Mucosa of descending colon (tissue), 3 donors: Measurements from ENCODE around the gene WDR86. TPM values are rescaled to one million over a fixed set of nuclear protein-coding genes. Genes with fewer than 3 reads are reported as not detected.
A peak's percentile ranks its signal among the peaks of the same experiment; 100 is the strongest.

Experiments
- ATAC-seq: fragments of 200-7000 bp; cut with Tn5 transposase; one replicate; pipeline ENCODE4 v1.9.1; 2020; ENCODE audit warnings: mild to moderate bottlenecking, moderate library complexity
- DNase-seq, 3 donors: peaks; one replicate each; pipeline ENCODE4 v3.0.0-alpha.2; 2020
- H3K36me3 ChIP-seq: fragments of 200-600 bp; one replicate; pipeline ENCODE4 v1.8.0; 2021; ENCODE audit warnings: low read depth, mild to moderate bottlenecking
- H3K4me1 ChIP-seq: fragments of 200-600 bp; one replicate; pipeline ENCODE4 v1.8.0; 2021; ENCODE audit warnings: low read depth, mild to moderate bottlenecking
- H3K4me3 ChIP-seq: fragments of 200-600 bp; one replicate; pipeline ENCODE4 v1.8.0; 2021; ENCODE audit warnings: mild to moderate bottlenecking
- H3K9me3 ChIP-seq: fragments of 200-600 bp; one replicate; pipeline ENCODE4 v1.8.0; 2021; ENCODE audit warnings: mild to moderate bottlenecking
- intact Hi-C, 2 donors: fragments of 100-400 bp; cut with DNase I in 1 of 2; cut with micrococcal nuclease in 1 of 2; formaldehyde crosslinking; loops; one replicate each; pipeline versions ENCODE4 v1.11.0 to v1.11.1; 2022; cut with DNase I, micrococcal nuclease
- total RNA-seq, 3 donors: library from RNA; stranded (reverse); fragmentation: NEBNext Ultra II Directional in 2 of 3; extraction: Animal tissue kit (Norgen Biotek cat#: 25700) in 2 of 3; gene quantifications; one replicate each; pipeline versions ENCODE4 v1.2.1 to v1.2.4, GENCODE V29; 2021 to 2023
- TF ChIP-seq, protein P1 (sequence below): fragments of 200-600 bp; IDR thresholded peaks from one replicate; pipeline ENCODE4 v1.8.0; 2022; ENCODE audit warnings: antibody characterized with exemption, mild to moderate bottlenecking
- donor health status: DM: no; HTN: no; CAD: no; lungs with moderate emphysema.
- donor health status: DM: no; HTN: no; CAD: no.
- donor health status: DM: no; HTN: yes; CAD: no.

Gene WDR86
- total RNA-seq, 3 donors from 2014 or later = 0.38 to 16.6 (median 1.2) TPM

DNA sequence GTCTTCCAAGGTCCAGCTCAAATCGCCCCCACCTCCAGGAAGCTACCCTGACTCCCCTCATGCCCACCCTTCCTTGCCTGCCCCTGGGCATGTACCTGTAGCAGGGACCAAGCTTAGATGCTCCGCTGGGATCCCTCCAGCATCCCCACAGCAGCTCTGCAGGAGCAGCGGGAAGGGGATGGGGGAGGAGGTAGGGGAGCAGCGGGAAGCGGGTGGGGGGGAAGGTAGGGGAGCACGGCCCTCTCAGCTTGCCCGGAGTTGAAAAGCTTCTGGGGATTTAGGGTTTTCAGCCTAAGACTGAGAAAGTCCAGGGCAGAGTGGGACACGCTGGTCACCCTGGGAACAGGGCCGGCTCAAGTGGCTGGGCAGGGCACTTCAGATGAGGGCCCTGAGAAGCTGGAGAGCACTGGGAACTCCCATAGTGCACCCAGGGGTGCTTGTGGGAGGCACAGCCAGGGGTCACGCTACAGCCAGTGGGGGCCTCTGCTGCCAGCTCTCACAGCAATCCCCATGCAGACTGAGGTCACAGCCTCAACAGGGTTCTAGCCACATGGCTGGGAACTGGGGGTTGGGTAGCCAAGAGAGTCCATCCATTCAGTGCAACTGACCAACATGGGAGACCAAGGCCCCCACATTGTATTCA, 13.4 kb downstream of the WDR86 start:
- ATAC-seq = no peak
- Histone ChIP-seq H3K4me3 (no peak overlapping the region), H3K36me3 (no peaks in the 10 kb centered on the region), H3K4me1 (no peaks in the 10 kb centered on the region), H3K9me3 (no peaks in the 10 kb centered on the region)
- intact Hi-C loops = no loop called here
- peak in 1 of 3 donors; percentile 42 for DNase-seq
- TF ChIP-seq, protein P1, sequence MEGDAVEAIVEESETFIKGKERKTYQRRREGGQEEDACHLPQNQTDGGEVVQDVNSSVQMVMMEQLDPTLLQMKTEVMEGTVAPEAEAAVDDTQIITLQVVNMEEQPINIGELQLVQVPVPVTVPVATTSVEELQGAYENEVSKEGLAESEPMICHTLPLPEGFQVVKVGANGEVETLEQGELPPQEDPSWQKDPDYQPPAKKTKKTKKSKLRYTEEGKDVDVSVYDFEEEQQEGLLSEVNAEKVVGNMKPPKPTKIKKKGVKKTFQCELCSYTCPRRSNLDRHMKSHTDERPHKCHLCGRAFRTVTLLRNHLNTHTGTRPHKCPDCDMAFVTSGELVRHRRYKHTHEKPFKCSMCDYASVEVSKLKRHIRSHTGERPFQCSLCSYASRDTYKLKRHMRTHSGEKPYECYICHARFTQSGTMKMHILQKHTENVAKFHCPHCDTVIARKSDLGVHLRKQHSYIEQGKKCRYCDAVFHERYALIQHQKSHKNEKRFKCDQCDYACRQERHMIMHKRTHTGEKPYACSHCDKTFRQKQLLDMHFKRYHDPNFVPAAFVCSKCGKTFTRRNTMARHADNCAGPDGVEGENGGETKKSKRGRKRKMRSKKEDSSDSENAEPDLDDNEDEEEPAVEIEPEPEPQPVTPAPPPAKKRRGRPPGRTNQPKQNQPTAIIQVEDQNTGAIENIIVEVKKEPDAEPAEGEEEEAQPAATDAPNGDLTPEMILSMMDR = no peak

DNA sequence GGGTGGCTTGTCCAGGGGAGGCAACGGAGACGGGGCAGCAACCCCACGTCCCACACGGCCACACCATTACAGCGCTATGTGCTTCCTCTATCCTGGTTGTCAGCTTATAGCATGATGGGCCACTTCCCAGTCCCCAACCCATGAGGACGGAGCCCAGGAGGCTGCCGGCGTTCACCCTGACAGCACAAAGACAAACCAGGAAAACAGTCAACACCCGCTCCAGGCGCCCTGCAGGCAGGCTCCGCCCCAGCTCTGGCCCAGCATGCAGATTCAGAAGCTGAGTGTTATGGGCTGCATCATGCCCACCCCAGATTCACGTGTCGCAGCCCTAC, 14.8 kb downstream of the WDR86 start:
- intact Hi-C loops = no loop called here
- DNase-seq (peak in 1 of 3 donors; percentile 13), ATAC-seq (no peak)
- Histone ChIP-seq H3K9me3 (no peaks in the 10 kb centered on the region), H3K4me3 (no peak overlapping the region), H3K36me3 (no peaks in the 10 kb centered on the region), H3K4me1 (no peaks in the 10 kb centered on the region)
- TF ChIP-seq, protein P1 = no peak

DNA sequence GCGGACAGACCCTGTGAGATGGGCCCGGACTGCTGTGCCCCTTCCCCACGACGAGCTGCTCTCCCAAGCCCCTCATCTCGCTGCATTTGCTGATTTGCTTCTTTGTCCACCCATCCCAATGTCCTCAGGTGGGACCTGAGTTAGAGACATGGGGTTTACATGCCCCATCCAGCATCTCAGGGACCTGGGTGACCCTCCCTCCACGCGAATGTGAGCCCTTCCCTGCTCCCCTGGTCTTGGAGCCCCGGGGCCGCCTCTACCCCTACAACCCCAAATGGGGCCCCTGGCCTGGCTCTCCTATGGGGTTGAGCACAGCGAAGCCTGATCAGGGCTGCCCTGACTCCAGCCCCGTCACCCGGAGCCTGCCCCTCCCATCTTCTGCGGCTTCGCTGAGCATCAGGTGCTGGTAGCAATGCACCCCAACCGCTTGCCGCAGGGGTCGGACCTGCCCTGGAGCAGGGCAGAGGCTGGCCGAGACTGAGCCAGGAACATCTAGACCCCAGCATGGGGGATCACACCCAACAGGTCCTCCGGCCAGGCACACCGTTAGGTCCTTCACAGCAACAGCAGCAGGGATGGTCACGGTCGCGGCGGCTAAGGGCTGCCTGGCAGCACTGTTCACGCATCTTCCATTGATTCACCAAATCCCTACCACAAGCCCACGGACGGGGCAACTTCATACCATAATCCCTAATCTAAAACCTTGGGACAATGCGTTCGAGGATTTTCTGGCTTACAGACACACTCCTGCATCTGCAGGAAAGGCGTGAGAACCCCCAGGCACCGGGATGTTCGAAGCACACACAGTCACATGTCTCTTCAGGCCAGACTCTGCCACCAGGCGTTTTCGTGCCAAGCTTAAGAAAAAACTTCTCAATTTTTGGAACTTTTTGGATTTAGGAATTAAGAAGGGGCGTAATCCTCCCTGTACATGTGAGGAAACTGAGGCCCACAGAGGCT, 15.5 kb downstream of the WDR86 start:
- H3K4me1 ChIP-seq = no peaks in the 10 kb centered on the region
- no peak for ATAC-seq
- no peak overlapping the region for H3K4me3 ChIP-seq
- H3K9me3 ChIP-seq = no peaks in the 10 kb centered on the region
- DNase-seq = peak in 2 of 3 donors; percentile 5 to 41
- no peaks in the 10 kb centered on the region for H3K36me3 ChIP-seq
- TF ChIP-seq, protein P1 = no peak
- intact Hi-C loops = no loop called here

DNA sequence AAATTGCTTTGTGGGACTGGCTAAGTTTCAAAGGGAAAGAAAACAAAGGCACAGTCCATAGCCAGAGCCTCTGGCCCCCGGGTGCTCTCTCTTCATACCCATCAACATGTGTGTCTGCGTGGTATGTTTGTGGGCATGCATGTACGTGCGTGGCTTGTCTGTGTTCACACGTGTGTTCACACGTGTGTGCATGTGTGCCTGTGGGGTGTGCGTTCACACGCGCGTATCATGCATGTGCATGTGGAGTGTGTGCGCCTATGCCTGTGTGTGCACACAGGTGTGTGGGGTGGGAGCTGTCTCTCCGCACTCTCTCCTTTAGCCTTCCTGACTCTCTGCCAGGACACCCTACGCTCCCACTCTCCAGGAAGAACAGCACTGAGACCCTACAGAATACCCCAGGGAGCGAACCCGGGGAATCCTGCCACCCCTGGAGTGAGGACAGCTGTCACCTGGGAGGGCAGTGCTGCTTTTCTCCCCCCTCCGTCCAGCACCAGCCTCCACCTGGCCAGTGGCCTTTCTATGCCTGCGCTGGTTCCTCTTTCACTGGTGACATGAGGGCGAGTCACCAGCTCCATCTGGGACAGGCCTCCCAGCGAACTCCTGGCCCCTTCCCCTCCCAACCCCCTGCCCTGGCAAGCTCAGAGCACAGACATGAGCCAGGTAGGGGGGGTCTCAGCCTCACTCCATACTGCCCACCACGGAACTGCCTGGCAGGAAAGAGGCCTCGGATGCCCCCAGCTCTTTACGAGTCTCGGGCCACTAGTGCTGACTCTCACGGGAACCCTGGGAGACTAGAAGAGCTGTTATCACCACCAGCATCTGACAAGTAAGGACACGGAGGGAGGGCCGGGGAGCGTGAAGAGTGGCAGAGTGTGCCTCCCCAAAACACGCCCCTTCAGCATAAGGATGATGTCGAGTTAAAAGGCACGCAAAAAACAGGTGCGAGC, 16.5 kb downstream of the WDR86 start:
- Histone ChIP-seq H3K36me3 (no peaks in the 10 kb centered on the region), H3K4me3 (no peak overlapping the region), H3K4me1 (no peaks in the 10 kb centered on the region), H3K9me3 (no peaks in the 10 kb centered on the region)
- intact Hi-C loops = no loop called here
- no peak for ATAC-seq
- peak in 1 of 3 donors; percentile 9 for DNase-seq
- TF ChIP-seq, protein P1 = no peak

DNA sequence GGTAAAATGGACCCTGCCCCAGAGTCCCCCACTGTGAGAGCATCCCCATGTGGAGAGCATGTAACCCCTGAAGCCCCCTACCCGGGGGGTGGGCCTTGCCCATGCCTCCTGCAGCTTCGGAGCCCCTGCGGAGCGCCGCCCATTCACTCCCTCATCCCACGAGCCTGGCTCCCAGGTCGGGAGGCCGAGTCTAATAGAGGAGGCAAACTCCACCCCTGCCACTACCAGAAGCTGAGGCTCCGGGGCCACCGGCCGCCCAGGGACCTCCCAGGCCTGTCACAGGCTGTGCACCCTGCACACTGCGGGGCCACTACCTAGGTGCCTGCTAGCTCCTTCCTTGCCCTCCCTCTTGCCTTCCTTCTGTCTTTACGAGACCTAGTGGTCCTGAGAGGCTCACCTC, 17.4 kb downstream of the WDR86 start:
- ATAC-seq = no peak
- Histone ChIP-seq H3K9me3 (no peaks in the 10 kb centered on the region), H3K4me1 (no peaks in the 10 kb centered on the region), H3K36me3 (no peaks in the 10 kb centered on the region), H3K4me3 (no peak overlapping the region)
- TF ChIP-seq, protein P1 = no peak
- intact Hi-C loops = no loop called here
- DNase-seq = peak in 2 of 3 donors; percentile 7 to 36
